ENCODE results near the gene CRACR2B.

DNA sequence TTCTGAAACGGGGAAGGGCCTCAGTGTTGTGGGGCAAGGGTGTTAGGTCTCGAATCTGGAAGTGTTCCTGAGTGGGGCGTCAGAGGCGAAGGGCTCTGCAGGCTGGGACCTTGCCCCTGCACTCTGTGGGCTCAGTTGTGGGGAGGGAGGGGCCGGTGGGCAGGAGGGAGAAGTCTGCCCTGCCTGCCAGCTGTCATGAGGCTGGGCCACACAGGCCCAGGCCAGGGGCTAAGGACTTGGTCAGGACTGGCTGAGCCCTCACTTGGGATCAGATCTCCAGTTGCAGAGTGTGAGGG is at the start of gene CRACR2B:
- TF ChIP-seq, protein P1, sequence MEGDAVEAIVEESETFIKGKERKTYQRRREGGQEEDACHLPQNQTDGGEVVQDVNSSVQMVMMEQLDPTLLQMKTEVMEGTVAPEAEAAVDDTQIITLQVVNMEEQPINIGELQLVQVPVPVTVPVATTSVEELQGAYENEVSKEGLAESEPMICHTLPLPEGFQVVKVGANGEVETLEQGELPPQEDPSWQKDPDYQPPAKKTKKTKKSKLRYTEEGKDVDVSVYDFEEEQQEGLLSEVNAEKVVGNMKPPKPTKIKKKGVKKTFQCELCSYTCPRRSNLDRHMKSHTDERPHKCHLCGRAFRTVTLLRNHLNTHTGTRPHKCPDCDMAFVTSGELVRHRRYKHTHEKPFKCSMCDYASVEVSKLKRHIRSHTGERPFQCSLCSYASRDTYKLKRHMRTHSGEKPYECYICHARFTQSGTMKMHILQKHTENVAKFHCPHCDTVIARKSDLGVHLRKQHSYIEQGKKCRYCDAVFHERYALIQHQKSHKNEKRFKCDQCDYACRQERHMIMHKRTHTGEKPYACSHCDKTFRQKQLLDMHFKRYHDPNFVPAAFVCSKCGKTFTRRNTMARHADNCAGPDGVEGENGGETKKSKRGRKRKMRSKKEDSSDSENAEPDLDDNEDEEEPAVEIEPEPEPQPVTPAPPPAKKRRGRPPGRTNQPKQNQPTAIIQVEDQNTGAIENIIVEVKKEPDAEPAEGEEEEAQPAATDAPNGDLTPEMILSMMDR (IDR thresholded peaks at IDR 0.05), result no peak
- no peak for TF ChIP-seq EZH2 (IDR thresholded peaks at IDR 0.05; ENCODE audit: borderline replicate concordance, insufficient read depth, low read depth, low read length, poor library complexity, severe bottlenecking)
